ENCODE measurements around the gene EPB41L4A. TPM values are rescaled to one million over a fixed set of nuclear protein-coding genes. Genes with fewer than 3 reads are reported as not detected.

EPB41L4A gene
- total RNA-seq, 2 experiments from 2014 or later: 2.3 to 3.3 TPM

- POLR2A ChIA-PET: no interaction called here
- Mint-ChIP-seq H3K27ac (no peak overlapping the region), H3K27me3 (peaks cover 11% of the 10 kb centered on the region), H3K4me1 (no peaks in the 10 kb centered on the region), H3K9me3 (no peaks in the 10 kb centered on the region), H3K36me3 (ENCODE audit: low read depth) (no peaks in the 10 kb centered on the region), H3K4me3 (no peak overlapping the region)
- DNase-seq: no peak
- CTCF ChIA-PET: no interaction called here
Measured at GRCh38 chr5:112310746-112311145, 108.3 kb downstream of the EPB41L4A start.

GRCh38 chr5:112308608-112309007 is 110.5 kb downstream of the EPB41L4A start:
- DNase-seq: no peak
- CTCF ChIA-PET: no interaction called here
- no peaks in the 10 kb centered on the region for H3K9me3 Mint-ChIP-seq
- no peaks in the 10 kb centered on the region for H3K4me1 Mint-ChIP-seq
- POLR2A ChIA-PET: no interaction called here
- H3K36me3 Mint-ChIP-seq (ENCODE audit: low read depth): no peaks in the 10 kb centered on the region
- no peak overlapping the region for H3K27ac Mint-ChIP-seq
- peaks cover 17% of the 10 kb centered on the region for H3K27me3 Mint-ChIP-seq
- H3K4me3 Mint-ChIP-seq: no peak overlapping the region

GRCh38 chr5:112306956-112307355 is 112.1 kb downstream of the EPB41L4A start:
- Mint-ChIP-seq H3K36me3 (ENCODE audit: low read depth) (no peaks in the 10 kb centered on the region), H3K4me3 (no peak overlapping the region), H3K9me3 (no peaks in the 10 kb centered on the region), H3K27me3 (peaks cover 19% of the 10 kb centered on the region), H3K4me1 (no peaks in the 10 kb centered on the region), H3K27ac (no peak overlapping the region)
- ChIA-PET POLR2A (no interaction called here), CTCF (no interaction called here)
- no peak for DNase-seq

GRCh38 chr5:112304743-112305142 is 114.3 kb downstream of the EPB41L4A start:
- H3K4me3 Mint-ChIP-seq: no peak overlapping the region
- ChIA-PET CTCF (no interaction called here), POLR2A (no interaction called here)

GRCh38 chr5:112303685-112304084 is 115.4 kb downstream of the EPB41L4A start:
- Mint-ChIP-seq H3K36me3 (ENCODE audit: low read depth) (no peaks in the 10 kb centered on the region), H3K4me1 (no peaks in the 10 kb centered on the region), H3K27ac (no peak overlapping the region), H3K4me3 (no peak overlapping the region), H3K9me3 (peaks cover 2% of the 10 kb centered on the region), H3K27me3 (peaks cover 16% of the 10 kb centered on the region)
- POLR2A ChIA-PET: no interaction called here
- CTCF ChIA-PET: no interaction called here
- no peak for DNase-seq

More at GRCh38 chr5:112304743-112305142, 114.3 kb downstream of the EPB41L4A start:
- H3K9me3 Mint-ChIP-seq: no peaks in the 10 kb centered on the region
- no peak for DNase-seq
- H3K27ac Mint-ChIP-seq: no peak overlapping the region
- H3K4me1 Mint-ChIP-seq: no peaks in the 10 kb centered on the region
- H3K36me3 Mint-ChIP-seq (ENCODE audit: low read depth): no peaks in the 10 kb centered on the region
- H3K27me3 Mint-ChIP-seq: peaks cover 19% of the 10 kb centered on the region

- Mint-ChIP-seq H3K4me3 (no peak overlapping the region), H3K4me1 (no peaks in the 10 kb centered on the region), H3K36me3 (ENCODE audit: low read depth) (no peaks in the 10 kb centered on the region), H3K9me3 (peaks cover 11% of the 10 kb centered on the region), H3K27me3 (no peaks in the 10 kb centered on the region), H3K27ac (no peak overlapping the region)
- ChIA-PET POLR2A (no interaction called here), CTCF (interaction anchor here (1.3 kb wide), 1 partner anchor 126 kb away, joined by 3 read pairs; no protein-coding TSS in a partner anchor)
- DNase-seq: no peak
Measured at GRCh38 chr5:112294126-112294525, 125.0 kb downstream of the EPB41L4A start.

- H3K36me3 Mint-ChIP-seq (ENCODE audit: low read depth): no peaks in the 10 kb centered on the region
- ChIA-PET POLR2A (no interaction called here), CTCF (no interaction called here)
- H3K27ac Mint-ChIP-seq: no peak overlapping the region
- peaks cover 8% of the 10 kb centered on the region for H3K9me3 Mint-ChIP-seq
- no peak overlapping the region for H3K4me3 Mint-ChIP-seq
- no peak for DNase-seq
- no peaks in the 10 kb centered on the region for H3K4me1 Mint-ChIP-seq
- H3K27me3 Mint-ChIP-seq: no peaks in the 10 kb centered on the region
Measured at GRCh38 chr5:112293587-112293986, 125.5 kb downstream of the EPB41L4A start.

- Mint-ChIP-seq H3K36me3 (ENCODE audit: low read depth) (no peaks in the 10 kb centered on the region), H3K4me3 (no peak overlapping the region), H3K9me3 (no peaks in the 10 kb centered on the region), H3K27ac (no peak overlapping the region), H3K27me3 (no peaks in the 10 kb centered on the region), H3K4me1 (no peaks in the 10 kb centered on the region)
- no peak for DNase-seq
- CTCF ChIA-PET: no interaction called here
- POLR2A ChIA-PET: no interaction called here
Measured at GRCh38 chr5:112290691-112291090, 128.4 kb downstream of the EPB41L4A start.

- H3K27ac Mint-ChIP-seq: no peak overlapping the region
- no peaks in the 10 kb centered on the region for H3K27me3 Mint-ChIP-seq
- POLR2A ChIA-PET: no interaction called here
- H3K36me3 Mint-ChIP-seq (ENCODE audit: low read depth): no peaks in the 10 kb centered on the region
- CTCF ChIA-PET: no interaction called here
- no peak for DNase-seq
- H3K4me3 Mint-ChIP-seq: no peak overlapping the region
- no peaks in the 10 kb centered on the region for H3K9me3 Mint-ChIP-seq
- no peaks in the 10 kb centered on the region for H3K4me1 Mint-ChIP-seq
Measured at GRCh38 chr5:112289465-112289864, 129.6 kb downstream of the EPB41L4A start.

GRCh38 chr5:112283943-112284929 is 134.8 kb downstream of the EPB41L4A start:
- H3K27ac Mint-ChIP-seq: no peak overlapping the region
- peaks cover 5% of the 10 kb centered on the region for H3K27me3 Mint-ChIP-seq
- no peaks in the 10 kb centered on the region for H3K9me3 Mint-ChIP-seq
- no peak for DNase-seq
- ChIA-PET POLR2A (no interaction called here), CTCF (no interaction called here)
- no peaks in the 10 kb centered on the region for H3K4me1 Mint-ChIP-seq
- no peak overlapping the region for H3K4me3 Mint-ChIP-seq
- no peaks in the 10 kb centered on the region for H3K36me3 Mint-ChIP-seq (ENCODE audit: low read depth)

GRCh38 chr5:112283034-112283582 is 136.0 kb downstream of the EPB41L4A start:
- no peak overlapping the region for H3K27ac Mint-ChIP-seq
- CTCF ChIA-PET: no interaction called here
- peaks cover 5% of the 10 kb centered on the region for H3K27me3 Mint-ChIP-seq
- POLR2A ChIA-PET: no interaction called here
- no peaks in the 10 kb centered on the region for H3K36me3 Mint-ChIP-seq (ENCODE audit: low read depth)
- H3K9me3 Mint-ChIP-seq: no peaks in the 10 kb centered on the region
- DNase-seq: no peak
- H3K4me1 Mint-ChIP-seq: no peaks in the 10 kb centered on the region
- no peak overlapping the region for H3K4me3 Mint-ChIP-seq

GRCh38 chr5:112279082-112279481 is 140.0 kb downstream of the EPB41L4A start:
- Mint-ChIP-seq H3K9me3 (no peaks in the 10 kb centered on the region), H3K36me3 (ENCODE audit: low read depth) (no peaks in the 10 kb centered on the region), H3K27me3 (peaks cover 7% of the 10 kb centered on the region), H3K27ac (no peak overlapping the region), H3K4me1 (no peaks in the 10 kb centered on the region), H3K4me3 (no peak overlapping the region)
- DNase-seq: no peak
- ChIA-PET POLR2A (no interaction called here), CTCF (no interaction called here)

GRCh38 chr5:112276991-112277390 is 142.1 kb downstream of the EPB41L4A start:
- no peaks in the 10 kb centered on the region for H3K36me3 Mint-ChIP-seq (ENCODE audit: low read depth)
- POLR2A ChIA-PET: no interaction called here

GRCh38 chr5:112275671-112276070 is 143.4 kb downstream of the EPB41L4A start:
- Mint-ChIP-seq H3K27me3 (peaks cover 7% of the 10 kb centered on the region), H3K9me3 (no peaks in the 10 kb centered on the region), H3K4me1 (no peaks in the 10 kb centered on the region), H3K4me3 (no peak overlapping the region), H3K27ac (no peak overlapping the region), H3K36me3 (ENCODE audit: low read depth) (no peaks in the 10 kb centered on the region)
- no peak for DNase-seq
- CTCF ChIA-PET: no interaction called here
- POLR2A ChIA-PET: no interaction called here

More at GRCh38 chr5:112276991-112277390, 142.1 kb downstream of the EPB41L4A start:
- Mint-ChIP-seq H3K27me3 (peaks cover 7% of the 10 kb centered on the region), H3K4me3 (no peak overlapping the region), H3K9me3 (no peaks in the 10 kb centered on the region), H3K27ac (no peak overlapping the region), H3K4me1 (no peaks in the 10 kb centered on the region)
- DNase-seq: no peak
- CTCF ChIA-PET: no interaction called here

All from activated CD4-positive, alpha-beta memory T cell treated with anti-CD3 and anti-CD28 coated beads, Interleukin-2, amount 10 ng/mL, durations not matched to agents 7 days and 5 days (primary cell).